HCT116 (cell line): ENCODE data around the gene CDKAL1. TPM values are rescaled to one million over a fixed set of nuclear protein-coding genes. Genes with fewer than 3 reads are reported as not detected.

Source experiments
- ATAC-seq: fragments of 200-7000 bp; cut with Tn5 transposase; 2 replicates; pipeline ENCODE4 v1.9.1; 2020; ENCODE audit warnings: mild to moderate bottlenecking, moderate library complexity
- BruUV-seq: library from RNA; stranded (reverse); fragments of 400-500 nt; replicated peaks from 2 replicates; lab custom pipeline; 2021; lab: Mats Ljungman, UMichigan
- CTCF ChIA-PET: fragments of 300-600 bp; sonication (Branson Sonifier 250); formaldehyde crosslinking; loops from one replicate; lab custom pipeline; 2021; ENCODE audit warnings: antibody characterized with exemption; lab: Charles Lee
- POLR2A ChIA-PET: fragments of 300-600, 350-600 bp; sonication (Branson Sonifier 250); formaldehyde crosslinking; loops from one replicate; lab custom pipeline; 2021; ENCODE audit warnings: antibody characterized with exemption; lab: Charles Lee
- RAD21 ChIA-PET, 2 experiments: fragments of 300-600 bp; sonication (Branson Sonifier 250); formaldehyde crosslinking; loops; one replicate each; lab custom pipeline; 2023; ENCODE audit warnings: low total read pairs in 2 of 2; ENCODE audit not compliant: uncharacterized antibody in 2 of 2, unreplicated experiment in 2 of 2, low non-redundant PET in 1 of 2; lab: Charles Lee
- DNase-seq: peaks from one replicate; pipeline ENCODE4 v3.0.0-alpha.2; 2010; ENCODE audit warnings: low read depth, low spot score
- H2AFZ ChIP-seq: fragments of 200-600 bp; shearing (Covaris generic), sonication (generic); 2 replicates; pipeline ENCODE4 v1.6.1; 2017; ENCODE audit warnings: low read depth, mixed run types, mixed read lengths, antibody characterized with exemption, low read length; ENCODE audit not compliant: poor library complexity, severe bottlenecking
- H3K27ac ChIP-seq: 2 replicates; pipeline ENCODE4 v1.5.1; 2012; ENCODE audit warnings: low read depth, low read length
- H3K27me3 ChIP-seq: fragments of 200-600 bp; sonication (generic); 2 replicates; pipeline ENCODE4 v1.6.1; 2016; ENCODE audit warnings: mixed run types, low read length, mixed read lengths; ENCODE audit not compliant: insufficient read depth
- H3K36me3 ChIP-seq, 2 experiments: fragments of 200-500 bp in 1 of 2; fragments of 200-600 bp in 1 of 2; sonication (Bioruptor generic) in 1 of 2; sonication (generic) in 1 of 2; 2 replicates each; pipeline versions ENCODE4 v1.5.1 to v1.6.1; 2014 to 2016; ENCODE audit warnings: low read length in 2 of 2, inconsistent platforms in 1 of 2, mixed read lengths in 1 of 2, mixed run types in 1 of 2; ENCODE audit not compliant: insufficient read depth in 2 of 2, control insufficient read depth in 1 of 2
- H3K4me1 ChIP-seq, 2 experiments: fragments of 200-600 bp in 1 of 2; sonication (generic) in 1 of 2; 2 replicates each; pipeline versions ENCODE4 v1.5.1 to v1.6.1; 2012 to 2017; ENCODE audit warnings: low read length in 2 of 2, inconsistent platforms in 1 of 2, mild to moderate bottlenecking in 1 of 2, mixed read lengths in 1 of 2, mixed run types in 1 of 2, moderate library complexity in 1 of 2; ENCODE audit not compliant: insufficient read depth in 2 of 2, control insufficient read depth in 1 of 2
- H3K4me2 ChIP-seq: fragments of 200-600 bp; sonication (generic); 2 replicates; pipeline ENCODE4 v1.6.1; 2017; ENCODE audit warnings: mixed run types, low read length, mixed read lengths
- H3K4me3 ChIP-seq, 2 experiments: fragments of 200-600 bp in 1 of 2; sonication (generic) in 1 of 2; replicated peaks in 1 of 2; 2 replicates each; pipeline ENCODE4 v1.5.1; 2011 to 2016; ENCODE audit warnings: low read length in 2 of 2, control low read depth in 1 of 2, low read depth in 1 of 2, mild to moderate bottlenecking in 1 of 2, mixed read lengths in 1 of 2, mixed run types in 1 of 2
- H3K79me2 ChIP-seq: fragments of 200-600 bp; sonication (generic); 2 replicates; pipeline ENCODE4 v1.6.1; 2017; ENCODE audit warnings: mild to moderate bottlenecking, mixed run types, low read length, moderate library complexity, mixed read lengths; ENCODE audit not compliant: insufficient read depth
- H3K9ac ChIP-seq: fragments of 200-600 bp; sonication (generic); 2 replicates; pipeline ENCODE4 v1.6.1; 2016; ENCODE audit warnings: low read length, mixed read lengths
- H3K9me2 ChIP-seq: fragments of 200-600 bp; sonication (generic), shearing (Covaris generic); 2 replicates; pipeline ENCODE4 v1.6.1; 2017; ENCODE audit warnings: mixed run types, mild to moderate bottlenecking, moderate library complexity; ENCODE audit not compliant: insufficient read depth
- H3K9me3 ChIP-seq, 2 experiments: fragments of 200-500 bp in 1 of 2; fragments of 200-600 bp in 1 of 2; sonication (Bioruptor generic) in 1 of 2; sonication (generic) in 1 of 2; 2 replicates each; pipeline ENCODE4 v1.6.1; 2014 to 2017; ENCODE audit warnings: low read length in 2 of 2, mixed read lengths in 2 of 2, inconsistent platforms in 1 of 2, low read depth in 1 of 2, mild to moderate bottlenecking in 1 of 2, mixed run types in 1 of 2, moderate library complexity in 1 of 2; ENCODE audit not compliant: control insufficient read depth in 1 of 2, insufficient read depth in 1 of 2
- H4K20me1 ChIP-seq: fragments of 200-600 bp; sonication (generic), shearing (Covaris generic); 2 replicates; pipeline ENCODE4 v1.6.1; 2017; ENCODE audit warnings: mixed run types, mild to moderate bottlenecking, moderate library complexity; ENCODE audit not compliant: insufficient read depth
- CBX3 ChIP-seq: IDR thresholded peaks from 2 replicates; pipeline ENCODE4 v1.6.1; 2012; ENCODE audit warnings: low read depth
- EGR1 ChIP-seq: IDR thresholded peaks from 2 replicates; pipeline ENCODE4 v1.6.1; 2012; ENCODE audit warnings: low read depth
- ELF1 ChIP-seq: IDR thresholded peaks from 2 replicates; pipeline ENCODE4 v1.6.1; 2012; ENCODE audit warnings: low read depth, borderline replicate concordance
- EZH2 ChIP-seq: fragments of 200-600 bp; sonication (generic); IDR thresholded peaks from 2 replicates; pipeline ENCODE4 v1.6.1; 2017; ENCODE audit warnings: antibody characterized with exemption, mixed run types
- JUND ChIP-seq: IDR thresholded peaks from 2 replicates; pipeline ENCODE4 v1.6.1; 2012
- RAD21 ChIP-seq: IDR thresholded peaks from 2 replicates; pipeline ENCODE4 v1.6.1; 2012; ENCODE audit warnings: low read depth, mild to moderate bottlenecking
- SRF ChIP-seq: IDR thresholded peaks from 2 replicates; pipeline ENCODE4 v1.6.1; 2012; ENCODE audit warnings: low read depth
- TCF7L2 ChIP-seq: IDR thresholded peaks from 2 replicates; pipeline ENCODE4 v1.7.0; 2011; ENCODE audit warnings: borderline replicate concordance, inconsistent platforms; ENCODE audit not compliant: insufficient read depth, insufficient read length; ENCODE audit errors: extremely low read depth
- ZNF274 ChIP-seq: fragments of 200-500 bp; sonication (Bioruptor generic); IDR thresholded peaks from 2 replicates; pipeline ENCODE4 v1.6.1; 2014; ENCODE audit warnings: mild to moderate bottlenecking, low read depth, low read length, inconsistent platforms
- intact Hi-C: fragments of 100-400 bp; cut with micrococcal nuclease; formaldehyde crosslinking; loops from 2 replicates; pipeline ENCODE4 v1.10.0; 2022
- total RNA-seq: library from RNA; stranded (reverse); gene quantifications from one replicate; pipeline ENCODE4 v1.2.1, GENCODE V29; 2021; ENCODE audit not compliant: unreplicated experiment
- TF ChIP-seq, protein P1 (sequence below): IDR thresholded peaks from 2 replicates; pipeline ENCODE4 v1.6.1; 2011; ENCODE audit warnings: mild to moderate bottlenecking, low read length, moderate library complexity; ENCODE audit not compliant: insufficient replicate concordance; ENCODE audit errors: extremely low read depth

Gene CDKAL1
- total RNA-seq, 1 experiment from 2014 or later: 14.9 TPM

DNA sequence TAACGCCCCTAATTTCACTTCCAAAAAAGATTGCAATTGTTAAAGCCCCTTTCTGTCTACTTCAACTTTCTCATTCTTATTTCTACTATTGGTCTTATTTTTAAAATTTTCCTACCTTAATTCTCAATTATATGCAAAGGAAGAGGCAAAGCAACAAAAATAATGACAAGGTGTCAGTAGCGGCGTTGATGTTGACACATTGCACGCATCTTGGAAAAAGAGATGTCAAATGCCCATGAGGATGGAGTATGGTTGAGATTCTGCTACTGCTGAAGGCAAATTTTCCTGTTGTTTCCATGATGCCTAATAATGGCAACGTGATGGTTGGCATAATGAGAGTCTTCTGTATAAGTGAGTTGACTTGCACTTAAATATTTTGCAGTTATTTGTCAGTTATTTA, 258.9 kb downstream of the CDKAL1 start:
- H3K9me2 ChIP-seq: no peaks in the 10 kb centered on the region
- H3K79me2 ChIP-seq: no peaks in the 10 kb centered on the region
- intact Hi-C loops: no loop called here
- H2AFZ ChIP-seq: no peak overlapping the region
- TF ChIP-seq ELF1: no peak
- TF ChIP-seq ZNF274: no peak
- no peak for TF ChIP-seq SRF
- TF ChIP-seq EGR1: no peak
- TF ChIP-seq TCF7L2: no peak
- TF ChIP-seq, protein P1, sequence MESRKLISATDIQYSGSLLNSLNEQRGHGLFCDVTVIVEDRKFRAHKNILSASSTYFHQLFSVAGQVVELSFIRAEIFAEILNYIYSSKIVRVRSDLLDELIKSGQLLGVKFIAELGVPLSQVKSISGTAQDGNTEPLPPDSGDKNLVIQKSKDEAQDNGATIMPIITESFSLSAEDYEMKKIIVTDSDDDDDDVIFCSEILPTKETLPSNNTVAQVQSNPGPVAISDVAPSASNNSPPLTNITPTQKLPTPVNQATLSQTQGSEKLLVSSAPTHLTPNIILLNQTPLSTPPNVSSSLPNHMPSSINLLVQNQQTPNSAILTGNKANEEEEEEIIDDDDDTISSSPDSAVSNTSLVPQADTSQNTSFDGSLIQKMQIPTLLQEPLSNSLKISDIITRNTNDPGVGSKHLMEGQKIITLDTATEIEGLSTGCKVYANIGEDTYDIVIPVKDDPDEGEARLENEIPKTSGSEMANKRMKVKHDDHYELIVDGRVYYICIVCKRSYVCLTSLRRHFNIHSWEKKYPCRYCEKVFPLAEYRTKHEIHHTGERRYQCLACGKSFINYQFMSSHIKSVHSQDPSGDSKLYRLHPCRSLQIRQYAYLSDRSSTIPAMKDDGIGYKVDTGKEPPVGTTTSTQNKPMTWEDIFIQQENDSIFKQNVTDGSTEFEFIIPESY: no peak
- no peak for TF ChIP-seq EZH2
- TF ChIP-seq JUND: no peak
- no peak for TF ChIP-seq CBX3
- TF ChIP-seq RAD21: no peak
- H3K9ac ChIP-seq: no peak overlapping the region
- CTCF ChIA-PET: no interaction called here
- POLR2A ChIA-PET: no interaction called here
- no peak overlapping the region for H3K4me2 ChIP-seq
- H3K9me3 ChIP-seq: no peaks in the 10 kb centered on the region
- no peaks in the 10 kb centered on the region for H3K36me3 ChIP-seq
- H3K27ac ChIP-seq: no peak overlapping the region
- no peaks in the 10 kb centered on the region for H3K27me3 ChIP-seq
- RAD21 ChIA-PET: no interaction called here
- no peak overlapping the region for H3K4me3 ChIP-seq
- no peak for DNase-seq
- no peak for ATAC-seq
- H4K20me1 ChIP-seq: 0 out of 2 replicates have a peak, but pooled peaks cover 3% of the 10 kb centered on the region
- H3K4me1 ChIP-seq: no peaks in the 10 kb centered on the region
- no TSS peak for BruUV-seq
